Adrenal gland (tissue), 5 donors: ENCODE data around the gene FNBP1.

Source experiments
- CTCF ChIP-seq, 6 experiments: fragments of 450-650 bp in 4 of 6; fragments of 200-600 bp in 2 of 6; sonication (generic) in 1 of 6; IDR thresholded peaks; 1 replicate in 5 of 6; 2 replicates in 1 of 6; pipeline versions ENCODE4 v1.5.1 to v1.8.0; 2016 to 2021; ENCODE audit warnings: antibody characterized with exemption in 6 of 6, mild to moderate bottlenecking in 2 of 6, moderate library complexity in 1 of 6
- POLR2A ChIP-seq, 2 donors: fragments of 450-650 bp; IDR thresholded peaks; one replicate each; pipeline ENCODE4 v1.6.1; 2017; ENCODE audit warnings: antibody characterized with exemption in 2 of 2, mild to moderate bottlenecking in 2 of 2, moderate library complexity in 1 of 2
- donor health status: DM: no; HTN: no; CAD: no.

GRCh38 chr9:129861447-129861827 is 181.6 kb downstream of the FNBP1 start:
- TF ChIP-seq CTCF (IDR thresholded peaks at IDR 0.05) (no peak), POLR2A (IDR thresholded peaks at IDR 0.05) (no peak)
